K562 (cell line): ENCODE measurements around the gene LINC00305.

Source experiments
- ZFP36 ChIP-seq: fragments of 150-350 bp; IDR thresholded peaks from 2 replicates; pipeline ENCODE4 v1.6.1; 2018; ENCODE audit warnings: low read length, low read depth; ENCODE audit not compliant: partially characterized antibody
- ZNF24 ChIP-seq: fragments of 450-650 bp; IDR thresholded peaks from 2 replicates; pipeline ENCODE4 v1.6.1; 2016

GRCh38 chr18:64191069-64191468 is 42.2 kb upstream of the LINC00305 start:
- TF ChIP-seq ZNF24, result no peak
- TF ChIP-seq ZFP36, result no peak
